Stimulated activated CD4-positive, alpha-beta T cell treated with anti-CD3 and anti-CD28 coated beads, Interleukin-2, amount 100 ng/mL, for 48 hours (primary cell): ENCODE measurements around the gene ASB15.

Source experiments
- DNase-seq, 2 donors: peaks; one replicate each; pipeline ENCODE4 v3.0.0-alpha.2; 2020

Gene ASB15

DNA sequence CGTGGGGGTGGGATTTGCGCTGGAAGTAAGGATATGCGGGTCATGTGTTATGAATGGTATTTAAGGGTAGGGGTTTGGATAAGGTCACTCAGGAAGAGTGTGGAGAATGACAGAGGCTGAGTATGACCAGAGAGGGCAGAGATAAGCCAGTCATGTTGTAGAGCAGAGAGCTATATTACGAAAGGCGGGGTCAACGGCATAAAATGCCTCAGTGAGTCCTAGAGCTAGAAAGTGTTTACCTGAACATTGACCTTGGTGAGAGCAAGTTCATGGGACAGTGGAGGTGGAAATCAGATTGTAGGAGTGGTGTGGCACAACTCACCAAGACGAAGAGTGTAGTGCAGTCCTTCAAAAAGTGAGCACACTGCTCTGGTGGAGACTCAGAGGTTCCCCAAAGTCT is 67.9 kb downstream of the ASB15 start:
- no peak for DNase-seq

DNA sequence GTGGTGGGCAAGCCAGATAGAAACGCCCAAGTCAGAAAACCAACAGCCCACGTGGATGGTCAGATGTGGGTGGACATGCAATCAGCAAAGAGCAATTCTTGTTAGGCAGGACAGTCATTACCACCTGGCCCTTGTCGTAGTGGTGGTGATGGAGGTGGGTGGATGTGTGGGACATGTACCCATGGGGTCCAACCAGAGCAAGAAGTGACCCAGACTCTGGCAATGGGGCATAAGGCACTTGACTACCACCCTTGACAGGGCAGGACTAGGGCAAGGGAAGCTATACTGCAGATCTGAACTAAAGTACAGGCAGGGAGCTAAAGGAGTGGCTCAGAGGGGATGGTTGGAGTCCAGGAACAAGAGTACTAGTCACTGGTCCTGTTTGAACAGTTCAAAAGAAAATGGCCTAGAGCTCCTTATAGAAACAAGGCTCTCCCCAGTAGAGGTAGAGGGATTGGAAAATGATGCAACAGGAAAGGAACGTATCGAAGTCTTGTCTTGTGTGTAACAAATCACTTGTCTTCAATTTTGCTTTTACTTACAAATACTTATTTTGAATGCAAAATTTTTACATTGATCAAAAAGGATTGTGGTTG is 71.6 kb downstream of the ASB15 start:
- DNase-seq, result no peak

DNA sequence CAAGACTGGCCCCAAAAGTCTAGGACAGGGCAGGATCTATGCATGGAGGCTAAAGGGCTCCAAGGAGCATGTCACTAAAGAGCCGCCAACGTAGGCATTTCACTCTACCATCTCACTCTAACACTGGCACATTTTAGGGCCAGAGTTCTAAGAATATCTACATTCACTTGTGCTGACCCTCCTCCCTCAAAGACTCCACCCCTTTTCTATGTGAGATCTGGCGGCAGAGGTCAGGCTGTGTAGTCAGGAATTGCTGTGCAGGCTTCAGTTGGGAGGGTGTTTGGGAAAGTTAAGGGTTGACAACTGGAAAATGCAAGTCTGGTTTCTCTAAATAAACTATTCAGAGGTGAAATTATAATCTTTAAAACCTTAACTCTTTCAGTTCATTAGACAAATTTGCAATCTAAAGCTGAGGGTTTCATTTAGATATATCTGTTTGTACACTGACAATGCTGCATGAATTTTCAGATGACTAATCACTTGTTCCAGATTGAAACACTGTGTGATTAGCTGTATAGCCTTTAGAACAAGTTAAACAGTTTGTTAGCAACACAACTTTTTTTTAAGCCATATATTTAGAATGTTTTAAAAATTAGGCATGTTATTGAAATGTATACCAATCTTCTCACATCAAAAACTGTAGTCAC is 72.3 kb downstream of the ASB15 start:
- no peak for DNase-seq

DNA sequence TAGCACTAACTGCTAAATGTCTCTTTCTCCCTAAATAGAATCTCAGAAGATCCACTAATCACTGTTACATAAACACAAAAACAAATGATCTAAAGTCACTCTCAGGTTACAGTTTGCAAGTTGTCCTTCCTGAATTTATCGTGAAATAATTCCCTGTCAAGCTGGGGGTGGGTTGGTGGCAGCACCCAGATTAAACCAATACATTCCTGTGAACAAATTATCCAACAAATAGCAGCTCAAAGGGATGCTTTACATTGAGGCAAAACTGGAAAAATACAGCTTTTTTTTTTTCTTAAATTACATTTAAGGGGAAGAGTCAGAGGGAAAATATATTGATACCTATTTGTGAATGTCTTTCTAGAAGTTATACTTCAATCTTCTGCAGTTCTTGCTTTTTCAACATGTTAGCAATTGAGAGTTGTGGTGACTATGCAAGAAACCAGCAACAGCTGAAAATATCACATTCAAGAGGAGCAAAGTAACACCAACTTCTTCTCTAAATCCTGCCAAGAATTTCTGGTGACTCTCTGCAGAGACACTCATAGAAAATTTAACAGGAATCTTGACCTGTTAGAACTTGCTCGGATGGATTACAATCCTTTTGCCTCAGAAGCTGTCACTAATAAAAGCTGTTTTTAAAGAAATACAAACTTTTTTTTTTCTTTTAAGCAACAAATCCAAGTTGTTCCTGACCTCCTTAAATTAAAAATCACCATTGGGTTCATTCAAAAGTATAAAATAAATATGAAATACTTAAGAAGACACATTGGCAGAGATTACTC is 73.0 kb downstream of the ASB15 start:
- DNase-seq, result no peak

DNA sequence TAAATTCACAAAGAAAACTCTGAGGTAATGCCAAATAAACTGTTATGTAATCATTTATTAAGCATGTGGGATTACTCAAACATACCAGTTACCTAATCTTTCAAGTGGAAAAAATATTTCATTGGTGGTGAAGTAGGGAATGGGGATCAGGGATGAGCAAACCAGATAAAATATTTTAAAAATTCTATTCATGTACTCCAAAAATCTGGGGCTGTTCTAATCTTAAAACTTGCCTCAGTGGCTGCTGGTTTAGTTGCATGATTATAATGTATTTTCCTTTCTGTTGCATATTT is 73.5 kb downstream of the ASB15 start:
- no peak for DNase-seq

DNA sequence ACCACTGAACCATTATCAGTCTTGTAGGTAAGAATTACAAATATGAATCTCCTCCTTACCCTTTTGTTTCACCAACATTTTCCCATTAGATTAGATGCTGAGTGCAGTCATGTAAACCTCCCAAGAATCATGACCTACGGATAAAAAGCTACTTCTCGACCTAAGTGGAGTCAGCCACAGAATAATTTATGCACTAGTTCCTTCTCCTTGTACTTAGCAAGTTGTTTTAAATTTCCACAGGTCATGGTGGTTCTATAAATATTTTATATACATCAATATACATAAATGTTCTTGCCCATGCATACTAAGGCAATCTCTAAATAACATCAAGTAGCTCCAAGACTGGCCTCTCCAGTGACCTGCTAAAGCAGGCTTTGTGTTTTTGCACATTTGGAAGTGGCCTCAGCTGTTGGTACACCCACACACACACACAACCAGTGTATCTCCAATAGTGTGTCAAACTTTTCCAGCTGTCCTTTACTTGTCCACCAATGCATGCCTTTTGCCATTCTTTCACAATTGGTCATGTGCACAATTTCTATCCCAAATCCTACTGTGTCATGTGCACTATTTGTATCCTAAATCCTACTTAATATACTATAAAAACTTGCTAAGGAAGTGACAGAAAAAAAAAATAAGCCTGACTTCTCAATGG is 75.6 kb downstream of the ASB15 start:
- no peak for DNase-seq

DNA sequence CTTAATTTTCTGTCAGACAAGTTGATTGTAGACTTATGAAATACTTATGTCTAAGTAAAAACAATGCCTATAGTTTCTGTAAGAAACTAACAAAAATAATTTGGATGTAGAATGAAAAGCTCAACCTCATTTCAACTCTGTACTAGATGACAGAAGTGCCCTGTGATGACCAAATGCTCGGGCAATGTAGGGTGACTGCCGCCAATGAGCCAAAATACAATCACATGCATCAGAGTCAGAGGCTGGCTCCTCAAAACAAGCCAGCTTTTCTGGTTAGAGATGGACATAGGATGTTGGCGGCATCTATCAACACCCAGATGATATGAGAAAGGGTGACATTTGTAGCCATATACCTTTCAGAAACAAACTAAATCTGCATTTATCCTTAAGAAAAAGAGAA is 78.0 kb downstream of the ASB15 start:
- no peak for DNase-seq

DNA sequence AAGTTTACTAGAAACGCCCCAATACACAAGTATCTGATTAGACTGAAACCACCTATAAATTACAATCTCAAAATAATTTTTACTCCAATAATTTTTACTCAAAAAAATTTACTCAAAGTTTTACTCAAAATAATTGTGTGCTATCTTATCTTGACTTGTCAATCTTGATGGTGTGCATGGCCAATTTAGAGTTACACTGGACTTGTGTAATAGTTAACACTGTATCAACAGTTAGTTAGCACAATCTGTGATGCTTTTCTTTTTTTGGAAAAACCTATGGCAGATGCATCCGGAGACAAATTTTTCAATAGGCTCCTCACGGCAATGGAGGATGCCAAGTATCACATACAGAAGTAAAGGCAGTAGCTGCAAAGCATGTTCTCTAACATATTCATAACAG is 79.0 kb downstream of the ASB15 start:
- DNase-seq, result no peak

DNA sequence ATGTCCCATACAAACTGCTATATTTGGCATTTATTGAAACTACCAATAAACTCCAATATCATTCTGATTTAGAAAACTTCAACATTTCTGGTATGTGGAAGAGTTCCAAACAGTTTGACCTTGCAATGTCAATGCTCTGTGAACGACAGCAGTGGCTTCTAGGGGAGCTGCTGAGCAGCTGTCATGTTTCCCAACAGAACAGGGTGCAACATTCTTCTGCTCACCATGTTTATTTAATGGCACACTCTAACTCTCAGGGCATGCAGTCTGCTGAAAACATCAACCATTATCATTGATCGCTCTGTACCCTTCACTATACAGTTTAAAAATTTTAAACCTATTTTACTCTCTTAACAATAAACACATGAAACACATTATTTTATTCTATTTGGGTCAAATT is 79.9 kb downstream of the ASB15 start:
- no peak for DNase-seq

DNA sequence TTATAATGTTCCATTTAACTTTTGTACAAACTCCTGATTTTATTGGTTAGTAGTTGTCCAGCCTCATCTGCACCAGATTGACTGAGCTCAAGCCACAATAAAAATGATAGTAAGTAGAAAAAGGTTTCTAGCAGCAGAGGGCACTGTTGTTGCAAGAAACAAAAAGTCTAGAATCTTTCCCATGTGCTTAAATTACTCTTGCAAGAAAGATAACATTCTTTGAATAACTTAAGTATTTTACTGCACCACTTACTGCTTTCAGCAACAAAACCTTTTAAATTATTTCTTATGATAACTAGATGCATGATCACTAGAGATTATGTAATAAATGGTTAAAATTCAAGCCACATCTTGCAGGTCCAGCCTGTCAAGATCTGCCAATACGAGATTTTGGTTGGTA is 81.1 kb downstream of the ASB15 start:
- no peak for DNase-seq

DNA sequence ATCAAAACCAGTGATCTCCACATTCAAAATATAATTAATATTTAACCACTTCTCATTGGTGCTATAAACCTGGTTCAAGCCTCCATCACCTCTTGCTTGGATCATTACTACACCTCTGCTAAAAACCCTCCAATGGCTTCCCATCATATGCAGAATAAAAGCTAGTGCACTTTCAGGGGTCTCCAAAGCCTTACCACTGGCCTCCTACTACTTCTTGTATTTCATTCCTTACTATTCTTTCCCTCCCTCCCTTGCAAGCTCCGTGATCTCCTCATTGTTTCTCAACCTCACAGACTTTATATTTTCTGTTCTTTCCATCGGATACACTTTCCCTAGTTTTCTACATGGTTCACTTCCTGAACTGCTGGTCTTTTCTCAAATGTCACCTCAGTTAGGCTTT is 85.5 kb downstream of the ASB15 start:
- no peak for DNase-seq

DNA sequence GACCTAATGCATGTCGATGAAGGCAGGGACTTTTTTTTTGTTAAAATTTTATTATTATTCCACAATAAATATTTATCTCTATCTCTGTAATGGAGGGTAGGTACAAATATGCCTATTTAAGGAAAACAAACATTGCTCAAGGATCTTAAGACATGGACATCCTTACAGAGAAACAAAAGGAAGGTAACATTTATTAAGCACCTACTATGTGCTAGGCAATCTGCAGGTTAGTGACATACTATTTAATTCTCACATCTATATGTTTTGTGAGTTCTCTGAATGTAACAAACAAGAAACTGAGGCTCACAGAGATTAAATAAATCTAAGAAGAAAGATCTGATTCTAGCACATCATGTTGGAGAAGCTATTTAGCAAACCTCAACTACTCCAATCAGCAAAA is 86.1 kb downstream of the ASB15 start:
- DNase-seq, result no peak
